Smooth muscle cell of the coronary artery (primary cell): ENCODE data around the gene ATL2. TPM values are rescaled to one million over a fixed set of nuclear protein-coding genes. Genes with fewer than 3 reads are reported as not detected.

Experiments used
- total RNA-seq: library from RNA; depleted of rRNA; stranded (reverse); fragments of >200 nt; gene quantifications from 2 replicates; pipeline ENCODE4 v1.2.3, GENCODE V29; 2014; ENCODE audit warnings: low replicate concordance

The ATL2 gene
- 49.3 and 62.9 TPM in 2 replicates for total RNA-seq

DNA sequence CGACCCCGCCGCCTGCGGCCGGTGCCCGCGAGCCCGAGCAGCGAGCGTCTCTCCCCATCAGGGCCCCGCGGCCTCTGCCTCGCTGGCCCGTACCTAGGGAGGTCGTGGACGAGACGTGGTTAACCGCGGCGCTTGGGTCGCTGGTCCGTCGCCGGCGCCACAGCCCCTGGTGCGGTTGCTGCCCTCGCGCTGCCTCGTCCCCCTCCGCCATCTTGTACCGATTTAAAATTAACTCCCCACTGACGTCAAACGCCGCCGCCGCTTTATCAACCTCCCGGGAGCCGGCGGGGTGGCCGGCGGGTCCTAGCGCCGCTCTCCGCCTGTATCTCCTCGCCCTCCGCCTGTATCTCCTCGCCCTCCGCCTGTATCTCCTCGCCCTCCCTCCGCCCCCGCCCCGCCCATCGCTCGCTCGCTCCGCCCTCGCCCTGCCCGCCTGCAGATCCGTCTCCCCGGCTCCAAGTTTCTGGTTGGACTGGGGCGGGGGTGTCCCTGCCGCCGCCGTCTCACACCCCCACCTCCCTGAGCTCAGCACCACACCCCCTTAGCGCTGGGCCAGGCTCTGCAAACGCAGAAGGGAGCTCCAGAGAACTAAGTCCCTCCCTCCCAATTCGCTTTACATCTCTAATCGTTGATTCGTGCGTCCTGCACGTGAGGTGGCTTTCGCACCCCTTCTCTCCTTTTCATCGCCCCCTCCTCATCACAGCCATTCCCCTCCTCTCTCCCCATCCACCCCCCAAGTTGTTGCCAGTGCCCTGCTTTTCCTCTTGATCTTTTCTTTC, at the start of gene ATL2:
Gene ATL2, minus strand, starts transcription at position 224 of the 779 bp plus-strand sequence. Its CDS starts 13 bp downstream, at position 211.

Other genes with a start within 250 kb of the ATL2 start
- gene HNRNPLL, start 225.7 kb upstream of the ATL2 start, total RNA-seq: 20.1 and 34.3 TPM in 2 replicates